ENCODE results near the gene TRIM45. TPM values are rescaled to one million over a fixed set of nuclear protein-coding genes. Genes with fewer than 3 reads are reported as not detected.

TRIM45 gene
- total RNA-seq, 2 donors from 2014 or later, result 4.8 to 10.9 TPM

DNA sequence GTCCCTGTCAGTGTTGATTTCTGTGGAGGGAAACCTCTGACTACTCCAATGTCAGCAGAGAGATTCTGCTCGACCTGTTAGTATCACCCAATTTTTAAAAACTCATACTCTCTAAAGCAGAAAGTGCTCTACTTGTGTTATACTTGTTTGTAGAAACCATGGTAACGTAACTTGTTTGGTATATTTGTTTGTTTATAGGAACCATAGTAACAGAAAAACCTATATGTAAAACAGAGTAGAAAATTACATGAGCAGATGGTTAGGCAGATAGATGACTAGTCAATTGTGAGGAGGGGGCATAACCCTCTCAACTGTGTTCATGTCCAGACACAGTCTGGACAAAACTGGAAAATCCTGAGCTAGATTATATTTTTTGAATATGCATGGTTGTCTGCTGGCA is 6.7 kb downstream of the TRIM45 start:
- H3K27ac ChIP-seq, result no peak overlapping the region
- TF ChIP-seq CTCF (IDR thresholded peaks at IDR 0.05), result no peak
- no peak overlapping the region for H3K4me3 ChIP-seq
- peaks cover 38% of the 10 kb centered on the region for H3K36me3 ChIP-seq
- H3K4me1 ChIP-seq, result peaks cover 0 to 6% of the 10 kb centered on the region in 2 donors
- no peaks in the 10 kb centered on the region for H3K27me3 ChIP-seq
- H3K9me3 ChIP-seq, result no peaks in the 10 kb centered on the region
- DNase-seq (ENCODE audit: low spot score), result no peak

- Histone ChIP-seq H3K4me1 (peaks cover 0 to 6% of the 10 kb centered on the region in 2 donors), H3K36me3 (peaks cover 40% of the 10 kb centered on the region), H3K27me3 (no peaks in the 10 kb centered on the region), H3K9me3 (no peaks in the 10 kb centered on the region), H3K27ac (no peak overlapping the region), H3K4me3 (no peak overlapping the region)
- DNase-seq (ENCODE audit: low spot score), result no peak
- no peak for TF ChIP-seq CTCF (IDR thresholded peaks at IDR 0.05)
Observed at GRCh38 chr1:117113199-117113598, 8.3 kb downstream of the TRIM45 start.

- H3K27ac ChIP-seq, result no peak overlapping the region
- no peak for DNase-seq (ENCODE audit: low spot score)
- no peaks in the 10 kb centered on the region for H3K9me3 ChIP-seq
- no peaks in the 10 kb centered on the region for H3K27me3 ChIP-seq
- H3K4me1 ChIP-seq, result peaks cover 0 to 6% of the 10 kb centered on the region in 2 donors
- H3K4me3 ChIP-seq, result no peak overlapping the region
- TF ChIP-seq CTCF (IDR thresholded peaks at IDR 0.05), result no peak
- peaks cover 47% of the 10 kb centered on the region for H3K36me3 ChIP-seq
Observed at GRCh38 chr1:117112047-117112717, 9.4 kb downstream of the TRIM45 start.

DNA sequence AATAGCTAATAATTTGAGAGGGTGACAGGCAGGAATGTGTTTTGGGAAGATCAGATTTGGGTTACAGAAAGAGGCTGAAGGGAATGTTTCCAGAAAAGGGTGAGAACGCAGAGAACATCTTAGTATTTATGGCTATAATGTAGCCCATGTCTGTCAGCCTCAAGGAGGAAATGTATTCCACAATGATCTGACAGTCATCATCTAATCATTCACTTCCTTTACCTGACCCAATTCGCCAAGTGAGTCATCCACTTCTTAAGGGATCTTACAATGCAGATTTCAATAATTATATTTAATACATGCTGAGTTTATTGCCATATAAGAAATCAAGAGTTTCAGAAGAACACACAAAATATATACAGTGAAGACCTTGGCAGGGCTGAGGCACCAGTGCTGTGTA is 10.8 kb downstream of the TRIM45 start:
- no peak for DNase-seq (ENCODE audit: low spot score)
- no peak for TF ChIP-seq CTCF (IDR thresholded peaks at IDR 0.05)
- Histone ChIP-seq H3K4me1 (no peaks in the 10 kb centered on the region), H3K9me3 (no peaks in the 10 kb centered on the region), H3K27me3 (no peaks in the 10 kb centered on the region), H3K27ac (no peak overlapping the region), H3K36me3 (peaks cover 47% of the 10 kb centered on the region), H3K4me3 (no peak overlapping the region)

- no peaks in the 10 kb centered on the region for H3K9me3 ChIP-seq
- H3K36me3 ChIP-seq, result peaks cover 20% of the 10 kb centered on the region
- H3K27ac ChIP-seq, result no peak overlapping the region
- H3K4me1 ChIP-seq, result no peaks in the 10 kb centered on the region
- H3K27me3 ChIP-seq, result no peaks in the 10 kb centered on the region
- no peak for TF ChIP-seq CTCF (IDR thresholded peaks at IDR 0.05)
- H3K4me3 ChIP-seq, result no peak overlapping the region
- DNase-seq (ENCODE audit: low spot score), result no peak
Observed at GRCh38 chr1:117107364-117107763, 14.2 kb downstream of the TRIM45 start.

GRCh38 chr1:117106478-117106877 is 15.1 kb downstream of the TRIM45 start:
- TF ChIP-seq CTCF (IDR thresholded peaks at IDR 0.05), result no peak
- Histone ChIP-seq H3K4me3 (no peak overlapping the region), H3K4me1 (no peaks in the 10 kb centered on the region), H3K36me3 (peaks cover 14% of the 10 kb centered on the region), H3K27me3 (no peaks in the 10 kb centered on the region), H3K27ac (no peak overlapping the region), H3K9me3 (no peaks in the 10 kb centered on the region)
- no peak for DNase-seq (ENCODE audit: low spot score)
